PC-3 (cell line): ENCODE results near the gene KCNK10.

Experiments
- EZH2 ChIP-seq: fragments of 300-600 bp; sonication (generic); IDR thresholded peaks from one replicate; pipeline ENCODE4 v1.6.1; 2017; ENCODE audit warnings: antibody characterized with exemption, mild to moderate bottlenecking, low read length; ENCODE audit not compliant: unreplicated experiment
- TF ChIP-seq, protein P1 (sequence below): fragments of 300-600 bp; sonication (generic); conservative IDR thresholded peaks from 2 replicates; pipeline ENCODE4 v1.5.1; 2017; ENCODE audit warnings: antibody characterized with exemption, low read depth, mild to moderate bottlenecking, low read length

DNA sequence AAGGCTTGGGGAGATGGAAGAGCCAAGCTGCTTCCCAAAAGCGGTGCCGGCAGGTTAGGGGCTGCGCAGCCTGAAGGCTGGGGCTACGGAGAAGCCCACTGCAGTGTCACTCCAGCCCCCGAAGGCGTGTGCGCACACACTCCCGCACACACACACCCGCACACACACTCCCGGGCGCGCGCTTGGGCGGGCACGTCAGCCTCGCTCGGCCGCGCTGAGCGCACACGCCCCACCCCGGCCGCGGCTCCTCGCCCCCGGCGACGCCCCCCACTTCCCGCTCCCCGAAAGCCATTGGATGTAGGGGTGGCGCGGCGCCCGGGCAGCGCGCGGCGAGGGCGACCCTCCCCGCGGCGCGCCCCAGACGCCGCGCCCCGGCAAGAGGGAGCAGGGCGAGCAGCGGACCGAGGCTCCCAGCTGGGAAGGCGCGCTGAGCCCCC is at the start of gene KCNK10:
- TF ChIP-seq, protein P1, sequence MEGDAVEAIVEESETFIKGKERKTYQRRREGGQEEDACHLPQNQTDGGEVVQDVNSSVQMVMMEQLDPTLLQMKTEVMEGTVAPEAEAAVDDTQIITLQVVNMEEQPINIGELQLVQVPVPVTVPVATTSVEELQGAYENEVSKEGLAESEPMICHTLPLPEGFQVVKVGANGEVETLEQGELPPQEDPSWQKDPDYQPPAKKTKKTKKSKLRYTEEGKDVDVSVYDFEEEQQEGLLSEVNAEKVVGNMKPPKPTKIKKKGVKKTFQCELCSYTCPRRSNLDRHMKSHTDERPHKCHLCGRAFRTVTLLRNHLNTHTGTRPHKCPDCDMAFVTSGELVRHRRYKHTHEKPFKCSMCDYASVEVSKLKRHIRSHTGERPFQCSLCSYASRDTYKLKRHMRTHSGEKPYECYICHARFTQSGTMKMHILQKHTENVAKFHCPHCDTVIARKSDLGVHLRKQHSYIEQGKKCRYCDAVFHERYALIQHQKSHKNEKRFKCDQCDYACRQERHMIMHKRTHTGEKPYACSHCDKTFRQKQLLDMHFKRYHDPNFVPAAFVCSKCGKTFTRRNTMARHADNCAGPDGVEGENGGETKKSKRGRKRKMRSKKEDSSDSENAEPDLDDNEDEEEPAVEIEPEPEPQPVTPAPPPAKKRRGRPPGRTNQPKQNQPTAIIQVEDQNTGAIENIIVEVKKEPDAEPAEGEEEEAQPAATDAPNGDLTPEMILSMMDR, result no peak
- TF ChIP-seq EZH2, result no peak
